Vagina (tissue), 2 donors: Measurements from ENCODE around the gene RNF32.

Experiments
- POLR2AphosphoS5 ChIP-seq, 2 donors: sonication (generic); formaldehyde crosslinking; IDR thresholded peaks; one replicate each; pipeline ENCODE4 v1.9.0; 2017; ENCODE audit warnings: antibody characterized with exemption in 2 of 2, mild to moderate bottlenecking in 2 of 2, low read depth in 1 of 2; ENCODE audit not compliant: insufficient read depth in 1 of 2
- TF ChIP-seq, protein P1 (sequence below), 3 experiments: fragments of 450-650 bp in 2 of 3; fragments of 200-600 bp in 1 of 3; sonication (generic) in 1 of 3; IDR thresholded peaks; one replicate each; pipeline ENCODE4 v1.5.1; 2017 to 2019; ENCODE audit warnings: antibody characterized with exemption in 3 of 3, mild to moderate bottlenecking in 2 of 3, moderate library complexity in 2 of 3

DNA sequence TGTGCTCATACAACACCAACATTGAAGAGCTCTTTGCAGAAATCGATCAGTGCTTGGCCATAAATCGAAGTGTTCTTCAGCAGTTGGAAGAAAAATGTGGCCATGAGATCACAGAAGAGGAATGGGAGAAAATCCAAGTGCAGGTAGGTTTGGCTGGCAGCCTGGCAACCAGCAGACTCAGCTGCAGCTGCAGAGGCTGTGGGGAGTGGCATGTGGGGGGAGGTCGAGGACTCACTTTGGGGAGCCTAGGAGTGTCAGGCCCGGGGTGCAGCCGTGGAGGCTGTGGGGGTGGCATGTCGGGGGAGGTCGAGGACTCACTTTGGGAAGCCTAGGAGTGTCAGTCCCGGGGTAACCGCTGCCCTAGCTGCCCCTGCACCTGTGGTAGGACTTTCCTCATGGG is 35.1 kb downstream of the RNF32 start:
- TF ChIP-seq, protein P1, sequence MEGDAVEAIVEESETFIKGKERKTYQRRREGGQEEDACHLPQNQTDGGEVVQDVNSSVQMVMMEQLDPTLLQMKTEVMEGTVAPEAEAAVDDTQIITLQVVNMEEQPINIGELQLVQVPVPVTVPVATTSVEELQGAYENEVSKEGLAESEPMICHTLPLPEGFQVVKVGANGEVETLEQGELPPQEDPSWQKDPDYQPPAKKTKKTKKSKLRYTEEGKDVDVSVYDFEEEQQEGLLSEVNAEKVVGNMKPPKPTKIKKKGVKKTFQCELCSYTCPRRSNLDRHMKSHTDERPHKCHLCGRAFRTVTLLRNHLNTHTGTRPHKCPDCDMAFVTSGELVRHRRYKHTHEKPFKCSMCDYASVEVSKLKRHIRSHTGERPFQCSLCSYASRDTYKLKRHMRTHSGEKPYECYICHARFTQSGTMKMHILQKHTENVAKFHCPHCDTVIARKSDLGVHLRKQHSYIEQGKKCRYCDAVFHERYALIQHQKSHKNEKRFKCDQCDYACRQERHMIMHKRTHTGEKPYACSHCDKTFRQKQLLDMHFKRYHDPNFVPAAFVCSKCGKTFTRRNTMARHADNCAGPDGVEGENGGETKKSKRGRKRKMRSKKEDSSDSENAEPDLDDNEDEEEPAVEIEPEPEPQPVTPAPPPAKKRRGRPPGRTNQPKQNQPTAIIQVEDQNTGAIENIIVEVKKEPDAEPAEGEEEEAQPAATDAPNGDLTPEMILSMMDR (IDR thresholded peaks at IDR 0.05): no peak
- TF ChIP-seq POLR2AphosphoS5 (IDR thresholded peaks at IDR 0.05; ENCODE audit: insufficient read depth in 1 of 2, low read depth in 1 of 2): no peak
